ENCODE results near the gene ABCC1.
A peak's percentile ranks its signal among the peaks of the same experiment; 100 is the strongest.

The ABCC1 gene

GRCh38 chr16:16047761-16048160, 98.3 kb downstream of the ABCC1 start:
- peaks cover 7% of the 10 kb centered on the region for H3K4me1 Mint-ChIP-seq
- no peak overlapping the region for H3K27ac Mint-ChIP-seq
- H3K36me3 Mint-ChIP-seq = peaks cover 99% of the 10 kb centered on the region
- no peak overlapping the region for H3K4me3 Mint-ChIP-seq
- ATAC-seq (no peak), DNase-seq (ENCODE audit: low spot score in 2 of 2) (no peak)
- no peaks in the 10 kb centered on the region for H3K9me3 Mint-ChIP-seq

GRCh38 chr16:16048904-16049582, 99.6 kb downstream of the ABCC1 start:
- no peak overlapping the region for H3K4me3 Mint-ChIP-seq
- peaks cover 99% of the 10 kb centered on the region for H3K36me3 Mint-ChIP-seq
- ATAC-seq = no peak
- peaks cover 7% of the 10 kb centered on the region for H3K4me1 Mint-ChIP-seq
- no peaks in the 10 kb centered on the region for H3K9me3 Mint-ChIP-seq
- no peak for DNase-seq (ENCODE audit: low spot score in 2 of 2)
- H3K27ac Mint-ChIP-seq = no peak overlapping the region

GRCh38 chr16:16050106-16050505, 100.7 kb downstream of the ABCC1 start:
- peaks cover 99% of the 10 kb centered on the region for H3K36me3 Mint-ChIP-seq
- DNase-seq (ENCODE audit: low spot score in 2 of 2) (no peak), ATAC-seq (no peak)
- no peak overlapping the region for H3K4me3 Mint-ChIP-seq
- H3K27ac Mint-ChIP-seq = no peak overlapping the region
- H3K4me1 Mint-ChIP-seq = peaks cover 7% of the 10 kb centered on the region
- H3K9me3 Mint-ChIP-seq = no peaks in the 10 kb centered on the region

GRCh38 chr16:16051132-16051531, 101.7 kb downstream of the ABCC1 start:
- Mint-ChIP-seq H3K36me3 (peaks cover 99% of the 10 kb centered on the region), H3K9me3 (no peaks in the 10 kb centered on the region), H3K4me3 (no peak overlapping the region), H3K27ac (no peak overlapping the region), H3K4me1 (no peaks in the 10 kb centered on the region)
- DNase-seq (ENCODE audit: low spot score in 2 of 2) (no peak), ATAC-seq (no peak)

GRCh38 chr16:16052916-16053315, 103.5 kb downstream of the ABCC1 start:
- H3K27ac Mint-ChIP-seq = peak overlapping the region; percentile 72
- ATAC-seq (no peak), DNase-seq (ENCODE audit: low spot score in 2 of 2) (no peak)
- no peaks in the 10 kb centered on the region for H3K9me3 Mint-ChIP-seq
- H3K4me3 Mint-ChIP-seq = no peak overlapping the region
- peaks cover 99% of the 10 kb centered on the region for H3K36me3 Mint-ChIP-seq
- no peaks in the 10 kb centered on the region for H3K4me1 Mint-ChIP-seq

DNA sequence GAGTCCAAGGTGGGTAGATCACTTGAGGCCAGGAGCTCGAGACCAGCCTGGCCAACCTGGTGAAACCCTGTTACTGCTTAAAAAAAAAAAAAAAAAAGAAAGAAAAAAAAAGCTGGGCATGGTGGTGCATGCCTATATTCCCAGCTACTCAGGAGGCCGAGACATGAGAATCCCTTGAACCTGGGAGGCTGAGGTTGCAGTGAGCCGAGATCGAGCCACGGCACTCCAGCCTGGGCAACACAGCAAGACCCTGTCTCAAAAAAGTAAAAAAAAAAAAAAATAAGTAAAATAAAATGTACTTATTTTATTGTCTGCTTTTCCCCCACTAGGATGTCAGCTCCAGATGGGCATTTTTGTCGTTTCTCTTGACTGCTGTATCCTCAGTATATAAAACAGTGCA, 107.7 kb downstream of the ABCC1 start:
- Mint-ChIP-seq H3K4me1 (peaks cover 15% of the 10 kb centered on the region), H3K36me3 (peaks cover 98% of the 10 kb centered on the region), H3K4me3 (no peak overlapping the region), H3K9me3 (no peaks in the 10 kb centered on the region), H3K27ac (no peak overlapping the region)
- DNase-seq (ENCODE audit: low spot score in 2 of 2) = no peak
- no peak for ATAC-seq

DNA sequence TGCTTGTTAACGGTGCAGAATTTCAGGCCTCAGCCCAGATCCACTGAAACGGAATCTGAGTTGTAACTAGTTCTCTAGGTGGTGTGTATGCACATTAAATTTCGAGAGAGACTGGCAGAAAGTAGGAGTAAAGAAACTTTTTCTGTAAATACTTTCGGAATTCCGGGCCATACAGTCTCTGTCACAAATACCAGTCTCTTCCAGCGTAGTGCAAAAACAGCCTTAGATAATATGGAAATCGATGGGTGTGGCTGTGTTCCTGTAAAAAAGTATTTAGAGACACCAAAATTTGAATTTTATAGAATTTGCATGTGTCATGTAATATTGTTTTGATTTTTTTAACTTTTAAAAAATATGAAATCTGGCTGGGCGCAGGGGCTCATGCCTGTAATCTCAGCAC, 109.7 kb downstream of the ABCC1 start:
- ATAC-seq (no peak), DNase-seq (ENCODE audit: low spot score in 2 of 2) (no peak)
- Mint-ChIP-seq H3K4me3 (no peak overlapping the region), H3K27ac (no peak overlapping the region), H3K36me3 (peaks cover 96% of the 10 kb centered on the region), H3K9me3 (no peaks in the 10 kb centered on the region), H3K4me1 (peaks cover 22% of the 10 kb centered on the region)

DNA sequence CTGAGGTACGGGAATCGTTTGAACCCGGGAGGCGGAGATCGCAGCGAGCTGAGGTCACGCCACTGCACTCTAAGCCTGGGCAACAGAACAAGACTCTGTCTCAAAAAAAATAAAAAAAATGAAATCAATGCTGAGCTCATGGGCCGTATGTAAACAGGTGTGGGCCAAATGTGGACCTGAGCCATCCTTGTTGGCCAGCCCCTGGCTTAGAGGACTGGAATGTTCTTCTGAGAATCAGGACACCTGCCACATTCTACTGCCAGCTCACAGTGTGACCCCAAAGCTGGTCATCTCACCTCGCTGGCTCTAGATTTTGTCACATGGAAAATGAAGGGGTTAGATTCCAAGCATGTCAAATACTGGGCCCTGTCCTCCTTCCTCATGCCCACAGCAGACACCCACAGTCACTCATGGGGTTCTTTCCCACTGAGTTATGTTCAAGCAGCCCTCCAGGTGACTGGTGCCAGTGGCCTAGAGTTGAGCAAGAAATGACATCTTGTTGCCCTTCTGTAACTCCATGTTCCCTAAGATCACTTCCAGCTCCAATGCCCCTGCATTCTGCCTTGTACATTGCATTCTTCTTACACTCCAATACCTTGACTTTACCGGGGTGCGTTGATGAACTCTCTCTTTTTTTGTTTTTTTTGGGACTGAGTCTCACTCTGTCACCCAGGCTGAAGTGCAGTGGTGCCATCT, 110.6 kb downstream of the ABCC1 start:
- no peak for DNase-seq (ENCODE audit: low spot score in 2 of 2)
- Mint-ChIP-seq H3K9me3 (no peaks in the 10 kb centered on the region), H3K4me1 (peaks cover 22% of the 10 kb centered on the region), H3K36me3 (peaks cover 93% of the 10 kb centered on the region), H3K27ac (peak overlapping the region; percentile 17), H3K4me3 (no peak overlapping the region)
- ATAC-seq = no peak

GRCh38 chr16:16062023-16062937, 112.9 kb downstream of the ABCC1 start:
- H3K4me3 Mint-ChIP-seq = no peak overlapping the region
- peaks cover 91% of the 10 kb centered on the region for H3K36me3 Mint-ChIP-seq
- peak overlapping the region; percentile 52 for H3K27ac Mint-ChIP-seq

GRCh38 chr16:16063683-16064082, 114.3 kb downstream of the ABCC1 start:
- no peak for ATAC-seq
- peak overlapping the region; percentile 48 for H3K27ac Mint-ChIP-seq
- peaks cover 91% of the 10 kb centered on the region for H3K36me3 Mint-ChIP-seq

More at GRCh38 chr16:16062023-16062937, 112.9 kb downstream of the ABCC1 start:
- Mint-ChIP-seq H3K9me3 (no peaks in the 10 kb centered on the region), H3K4me1 (peaks cover 22% of the 10 kb centered on the region)
- no peak for DNase-seq (ENCODE audit: low spot score in 2 of 2)
- peak; percentile 40 for ATAC-seq

GRCh38 chr16:16064874-16065384, 115.5 kb downstream of the ABCC1 start:
- Mint-ChIP-seq H3K36me3 (peaks cover 93% of the 10 kb centered on the region), H3K9me3 (no peaks in the 10 kb centered on the region), H3K4me3 (no peak overlapping the region), H3K27ac (peak overlapping the region; percentile 6), H3K4me1 (peaks cover 22% of the 10 kb centered on the region)
- ATAC-seq (no peak), DNase-seq (ENCODE audit: low spot score in 2 of 2) (no peak)

More at GRCh38 chr16:16063683-16064082, 114.3 kb downstream of the ABCC1 start:
- Mint-ChIP-seq H3K4me3 (no peak overlapping the region), H3K4me1 (peaks cover 22% of the 10 kb centered on the region), H3K9me3 (no peaks in the 10 kb centered on the region)
- DNase-seq (ENCODE audit: low spot score in 2 of 2) = no peak

DNA sequence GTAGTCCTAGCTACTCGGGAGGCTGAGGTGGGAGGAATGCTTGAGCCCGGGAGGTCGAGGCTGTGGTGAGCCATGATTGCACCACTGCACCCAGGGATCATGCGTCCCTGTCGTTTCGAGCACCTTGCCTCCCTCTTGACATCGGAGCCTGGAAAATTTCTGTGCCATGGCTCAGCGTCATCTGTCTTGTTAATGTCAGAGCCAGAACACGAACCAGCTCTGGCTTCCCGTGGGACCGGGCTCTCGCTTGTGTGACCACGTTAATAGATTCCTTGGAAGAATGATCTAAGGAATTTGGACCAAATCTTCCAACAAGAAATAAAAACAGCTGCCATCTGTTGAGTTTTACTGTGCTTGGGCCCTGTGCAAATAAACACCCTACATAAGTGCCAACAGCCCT, 117.7 kb downstream of the ABCC1 start:
- Mint-ChIP-seq H3K36me3 (peaks cover 93% of the 10 kb centered on the region), H3K4me1 (peaks cover 7% of the 10 kb centered on the region), H3K27ac (peak overlapping the region; percentile 70), H3K9me3 (no peaks in the 10 kb centered on the region), H3K4me3 (no peak overlapping the region)
- ATAC-seq (no peak), DNase-seq (ENCODE audit: low spot score in 2 of 2) (no peak)

- no peak for ATAC-seq
- peaks cover 22% of the 10 kb centered on the region for H3K4me1 Mint-ChIP-seq
- H3K36me3 Mint-ChIP-seq = peaks cover 94% of the 10 kb centered on the region
- H3K9me3 Mint-ChIP-seq = no peaks in the 10 kb centered on the region
- H3K27ac Mint-ChIP-seq = peak overlapping the region; percentile 68
- DNase-seq (ENCODE audit: low spot score in 2 of 2) = no peak
- H3K4me3 Mint-ChIP-seq = no peak overlapping the region
Observed at GRCh38 chr16:16071631-16072244, 122.3 kb downstream of the ABCC1 start.

DNA sequence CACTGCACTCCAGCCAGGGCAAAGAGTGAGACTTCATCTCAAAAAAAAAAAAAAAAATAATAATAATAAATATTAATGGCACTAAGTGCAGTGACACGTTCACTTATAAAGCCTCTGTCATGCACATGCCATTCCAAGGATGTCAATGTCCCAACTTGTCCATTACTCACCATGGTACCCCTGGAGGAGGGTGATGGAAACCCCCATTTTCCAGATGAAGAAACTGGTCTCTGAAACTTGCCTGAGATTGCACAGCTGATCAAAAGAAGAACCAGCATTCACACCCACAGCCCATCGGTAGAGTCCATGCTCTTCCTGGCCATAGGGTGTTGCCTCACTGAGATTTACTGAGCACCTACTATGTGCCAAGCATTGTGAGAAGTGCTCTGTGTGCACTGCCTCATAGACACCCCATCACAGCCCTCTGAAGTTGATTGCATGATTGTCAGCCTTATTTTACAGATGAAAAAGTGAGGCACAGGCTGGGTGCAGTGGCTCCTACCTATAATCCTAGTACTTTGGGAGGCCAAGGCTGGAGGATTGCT, 123.7 kb downstream of the ABCC1 start:
- ATAC-seq (no peak), DNase-seq (ENCODE audit: low spot score in 2 of 2) (no peak)
- Mint-ChIP-seq H3K36me3 (peaks cover 95% of the 10 kb centered on the region), H3K9me3 (no peaks in the 10 kb centered on the region), H3K27ac (peak overlapping the region; percentile 92), H3K4me3 (no peak overlapping the region), H3K4me1 (peaks cover 24% of the 10 kb centered on the region)
